GM19238 (cell line): ENCODE results near the gene BICD2.

Experiments used
- DNase-seq: peaks from one replicate; pipeline ENCODE4 v3.0.0; 2011; ENCODE audit warnings: low spot score; ENCODE audit not compliant: insufficient read length

BICD2 gene

DNA sequence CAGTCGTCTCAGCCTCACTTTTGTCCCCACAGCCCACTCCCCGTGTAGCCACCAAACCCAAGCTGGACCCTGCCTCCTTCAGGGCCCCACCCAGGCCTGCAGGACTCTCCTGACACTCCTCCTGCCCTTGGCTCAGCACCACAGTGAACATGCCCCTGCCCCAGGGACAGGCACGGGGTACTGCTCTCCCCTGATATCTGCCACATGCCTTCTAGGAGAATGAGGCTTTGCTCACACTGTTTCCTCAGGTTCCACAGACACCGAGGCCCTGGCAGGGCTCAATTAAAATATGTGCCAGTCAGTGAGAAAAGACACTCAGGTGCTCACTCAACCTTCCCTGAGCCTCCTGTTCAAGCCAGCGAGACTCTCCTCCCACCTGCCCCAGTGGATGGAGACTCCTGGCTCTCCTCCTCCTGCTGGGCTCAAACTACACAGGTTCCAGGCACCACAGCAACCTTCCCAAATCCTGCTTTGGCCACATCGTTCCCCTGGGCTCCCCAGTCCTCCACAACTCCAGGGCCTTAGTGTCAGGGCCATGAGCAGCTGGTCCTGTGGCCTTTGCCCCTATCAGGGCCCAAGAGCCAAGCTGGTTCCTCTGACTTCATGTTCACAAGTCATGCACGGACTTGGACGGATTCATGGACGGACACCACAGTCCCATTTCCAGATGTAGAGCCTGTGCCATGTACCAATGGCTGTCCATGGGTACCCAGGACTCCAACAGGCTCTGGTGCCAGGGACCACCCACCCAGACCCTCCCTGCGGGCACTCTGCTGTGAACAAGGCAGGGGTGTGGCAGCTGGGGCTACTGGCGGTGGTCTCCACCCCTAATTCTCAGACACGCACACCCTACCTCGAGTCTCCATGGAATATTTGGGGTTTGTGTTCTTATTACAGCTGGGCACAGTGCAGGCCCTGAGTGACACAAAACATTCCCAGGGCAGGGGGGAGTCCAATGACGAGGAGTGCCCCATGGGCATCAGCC lies 36.6 kb downstream of the BICD2 start:
- DNase-seq, result no peak

DNA sequence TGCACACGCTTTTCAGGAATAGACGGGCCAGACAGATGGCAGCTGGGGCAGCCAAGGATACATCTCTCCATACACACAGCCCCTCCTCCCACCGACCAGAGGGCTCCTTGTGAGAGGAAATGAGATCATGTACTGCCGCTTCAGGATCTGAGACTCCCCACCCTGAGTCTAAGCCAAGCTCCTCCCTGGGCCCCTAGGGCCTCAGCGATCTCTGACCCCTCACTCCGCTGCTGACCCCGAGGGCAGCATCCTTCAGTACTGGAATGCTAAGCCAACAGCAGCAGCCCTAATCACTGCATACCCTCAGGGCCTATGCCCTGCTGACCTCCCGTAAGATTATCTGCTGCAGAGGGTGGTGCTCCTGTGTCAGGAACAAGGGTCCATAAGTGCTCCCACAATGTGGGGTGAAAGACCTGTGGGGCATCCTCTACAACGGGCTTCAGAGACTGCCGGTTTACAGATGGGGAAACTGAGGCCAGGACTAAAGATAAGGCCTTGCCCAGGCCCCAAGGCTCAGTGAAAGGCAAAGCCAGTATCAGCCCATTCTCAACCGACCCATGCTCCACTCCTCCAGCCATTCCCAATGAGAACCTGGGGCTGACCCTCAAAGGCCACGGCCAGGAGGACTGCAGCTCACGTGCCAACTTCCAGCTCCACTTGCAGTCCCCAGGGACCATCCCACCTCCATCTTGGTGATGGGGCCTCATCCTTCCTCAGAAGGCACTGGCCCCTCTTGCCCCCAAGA lies 37.5 kb downstream of the BICD2 start:
- DNase-seq, result no peak

DNA sequence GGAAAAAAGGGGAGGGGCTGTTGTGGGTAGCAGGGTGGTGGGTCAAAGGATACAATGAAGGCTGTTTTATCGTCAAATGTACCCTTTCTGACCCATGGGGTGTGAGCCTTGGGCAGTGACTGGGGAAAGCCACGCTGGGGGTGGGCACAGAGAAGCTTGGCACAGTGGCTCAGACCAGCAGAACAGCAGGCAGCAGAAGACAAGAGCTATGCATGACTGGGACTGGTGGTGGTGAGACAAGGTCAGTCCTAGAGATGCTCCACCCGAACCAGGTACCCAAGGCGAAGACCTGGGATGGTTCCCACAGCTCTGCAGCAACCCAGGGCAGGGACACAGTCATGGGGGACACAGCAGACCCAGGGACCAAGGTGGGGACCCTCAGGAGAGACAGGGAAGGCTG lies 38.3 kb downstream of the BICD2 start:
- DNase-seq, result no peak

DNA sequence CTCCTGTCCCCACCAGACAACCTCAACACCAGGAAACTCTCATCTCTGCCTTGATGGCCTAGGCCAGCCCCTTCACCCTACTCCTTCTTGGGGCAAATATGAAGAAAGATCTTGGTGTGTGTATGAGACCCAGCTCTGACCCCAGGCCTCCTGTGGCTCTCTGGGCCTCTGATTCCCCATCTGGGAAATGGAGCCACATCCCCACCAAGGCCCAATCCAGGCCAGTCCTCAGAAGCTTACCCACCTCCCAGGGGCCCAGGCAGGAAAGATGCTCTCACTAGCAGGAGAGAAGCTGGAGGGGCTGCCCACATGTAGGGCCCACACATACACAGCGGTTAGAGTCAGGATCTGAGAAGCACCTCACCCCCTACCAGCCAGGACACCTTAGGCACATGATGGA lies 38.9 kb downstream of the BICD2 start:
- no peak for DNase-seq

DNA sequence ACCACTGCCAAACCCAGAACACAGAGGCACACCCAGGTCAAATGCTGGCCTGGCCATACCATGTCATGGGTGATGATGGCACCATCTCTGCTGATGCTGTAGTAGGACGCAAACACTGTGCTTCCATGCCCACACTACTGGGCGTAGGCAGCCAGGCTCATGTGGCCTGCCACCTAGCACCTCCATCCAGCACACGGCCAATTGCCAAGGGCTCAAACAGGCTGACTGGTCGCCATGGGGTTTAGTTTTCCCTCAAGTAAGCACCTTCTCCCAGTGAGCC lies 39.4 kb downstream of the BICD2 start:
- DNase-seq, result no peak

DNA sequence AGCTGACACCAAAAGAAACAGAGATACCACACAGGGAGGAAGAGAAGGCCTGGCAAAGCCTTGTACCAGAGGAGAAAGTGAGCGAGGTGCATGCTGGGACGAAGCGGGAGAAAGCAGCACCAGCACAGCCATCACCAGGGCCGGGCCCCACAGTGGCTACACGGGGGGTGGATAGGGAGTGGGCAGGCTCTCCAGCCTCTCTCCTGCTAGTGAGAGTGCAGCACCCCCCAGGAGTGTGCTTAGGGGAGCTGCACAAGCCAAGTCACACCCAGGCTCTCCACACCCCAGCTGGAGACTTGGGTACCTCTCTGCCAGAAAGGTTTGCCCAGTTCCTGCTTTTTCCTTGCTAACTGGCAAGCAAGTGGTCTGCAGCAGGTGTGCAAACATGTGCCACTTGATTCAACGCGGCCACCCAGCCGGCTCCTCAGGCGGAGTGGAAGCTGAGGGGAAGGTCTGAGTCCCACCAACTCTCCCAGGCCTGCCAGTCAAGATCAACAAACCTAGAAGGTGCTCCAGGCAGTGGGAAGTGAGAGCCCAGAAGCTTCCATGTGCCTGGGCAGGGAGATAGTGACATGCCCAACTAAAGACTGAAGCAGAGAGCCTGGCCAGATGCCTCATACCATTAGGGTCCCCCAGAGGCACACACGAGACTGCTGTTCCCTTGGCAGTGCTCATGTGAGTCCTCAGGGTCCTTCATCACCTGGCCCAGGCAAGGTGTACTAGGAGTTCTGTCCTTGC lies 39.9 kb downstream of the BICD2 start:
- DNase-seq, result no peak

DNA sequence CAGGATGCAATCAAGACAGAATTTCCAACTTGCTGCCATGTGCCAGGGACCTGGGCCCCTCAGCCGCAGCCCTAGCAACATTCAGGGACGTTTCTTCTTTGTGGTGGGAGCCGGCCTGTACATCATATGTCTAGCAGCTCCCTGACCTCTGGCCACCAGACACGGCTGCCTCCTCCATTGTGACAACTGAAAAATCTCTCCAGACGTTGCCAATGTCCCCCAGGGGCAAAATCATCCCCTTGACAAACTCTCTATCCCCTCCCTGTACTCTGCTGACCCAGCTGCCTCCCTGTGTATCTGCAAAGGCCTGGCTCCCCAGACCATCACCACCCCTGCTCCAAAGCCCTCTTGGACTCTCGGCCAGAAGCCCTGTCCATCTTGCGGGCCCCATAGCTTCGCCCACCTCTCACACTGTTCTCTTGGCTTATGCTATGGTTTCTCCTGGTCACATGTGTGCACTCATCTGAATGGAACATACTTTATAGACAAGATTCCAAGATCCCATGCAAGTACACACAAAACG lies 40.8 kb downstream of the BICD2 start:
- DNase-seq, result no peak

DNA sequence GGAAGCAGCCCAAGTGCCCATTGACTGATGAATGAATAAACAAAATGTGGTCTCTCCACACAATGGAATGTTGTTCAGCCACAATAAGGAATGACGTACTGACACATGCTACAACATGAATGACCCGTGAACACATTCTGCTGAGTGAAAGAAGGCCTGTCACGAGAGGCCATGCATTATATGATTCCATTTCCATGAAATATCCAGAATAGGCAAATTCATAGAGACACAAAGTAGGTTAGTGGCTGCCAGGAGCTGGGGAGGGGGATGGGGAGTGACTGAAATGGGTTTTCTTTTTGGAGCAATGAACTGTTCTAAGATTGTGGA lies 41.4 kb downstream of the BICD2 start:
- DNase-seq, result no peak

DNA sequence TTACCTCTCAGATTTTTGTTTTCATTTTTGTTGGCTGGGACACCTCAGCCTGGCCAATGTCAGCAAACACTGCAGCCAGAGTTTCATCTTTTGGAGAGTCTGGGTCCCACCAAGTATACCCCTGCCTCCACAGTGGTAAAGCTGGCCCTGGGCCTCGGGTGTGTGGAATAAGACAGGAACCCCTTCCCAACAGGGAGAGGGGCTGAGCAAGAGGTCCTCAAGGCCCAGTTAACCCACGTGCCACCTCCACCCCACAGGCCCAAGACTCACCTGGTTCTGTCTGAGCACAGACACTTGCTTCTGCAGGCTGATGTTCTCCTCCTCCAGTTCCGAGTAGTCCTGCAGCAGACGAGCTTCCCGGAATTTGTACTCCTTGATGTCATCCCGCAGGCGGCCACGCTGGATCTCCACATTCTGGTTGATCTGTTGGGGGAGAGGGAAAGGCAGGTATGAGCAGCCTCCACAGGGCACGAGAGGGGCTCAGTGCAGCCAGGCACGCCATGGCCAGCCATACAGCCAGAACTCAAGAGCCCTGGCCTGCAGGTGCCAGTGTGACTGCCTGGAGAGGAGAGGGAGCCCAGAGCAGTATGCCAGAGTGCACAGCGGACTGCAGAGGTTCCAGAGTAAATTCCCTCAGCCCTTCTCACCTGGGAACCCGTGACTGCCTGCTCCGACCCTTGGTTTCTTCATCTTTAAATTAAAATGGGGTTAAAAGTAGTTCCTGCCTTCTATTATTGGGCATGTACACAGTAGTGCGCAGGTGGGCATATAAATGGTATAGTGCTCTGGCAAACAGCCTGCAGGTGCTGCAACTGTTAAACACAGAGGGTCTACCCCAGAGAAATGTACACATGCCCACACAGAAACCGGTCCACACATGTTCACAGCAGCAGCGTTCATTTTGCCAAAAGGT lies 42.0 kb downstream of the BICD2 start:
- no peak for DNase-seq

DNA sequence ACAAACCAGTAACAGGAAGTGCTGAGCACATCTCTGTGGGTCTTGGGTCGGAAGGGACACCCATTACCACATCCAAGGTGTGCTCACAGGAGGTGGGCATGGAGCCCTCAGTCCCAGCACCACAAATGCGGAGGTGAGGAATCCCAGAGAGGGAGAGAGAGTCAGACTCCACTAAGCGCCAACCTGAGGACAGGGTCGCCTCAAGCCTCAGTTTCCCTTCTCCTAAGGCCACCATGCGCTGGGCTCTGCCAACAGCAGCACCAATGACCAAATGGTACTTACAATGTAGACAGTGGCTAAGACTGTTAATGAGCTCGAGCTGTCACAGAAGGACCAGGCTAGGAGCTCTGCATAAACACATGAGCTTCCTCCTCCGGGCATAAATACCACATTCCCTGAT lies 43.1 kb downstream of the BICD2 start:
- DNase-seq, result no peak

DNA sequence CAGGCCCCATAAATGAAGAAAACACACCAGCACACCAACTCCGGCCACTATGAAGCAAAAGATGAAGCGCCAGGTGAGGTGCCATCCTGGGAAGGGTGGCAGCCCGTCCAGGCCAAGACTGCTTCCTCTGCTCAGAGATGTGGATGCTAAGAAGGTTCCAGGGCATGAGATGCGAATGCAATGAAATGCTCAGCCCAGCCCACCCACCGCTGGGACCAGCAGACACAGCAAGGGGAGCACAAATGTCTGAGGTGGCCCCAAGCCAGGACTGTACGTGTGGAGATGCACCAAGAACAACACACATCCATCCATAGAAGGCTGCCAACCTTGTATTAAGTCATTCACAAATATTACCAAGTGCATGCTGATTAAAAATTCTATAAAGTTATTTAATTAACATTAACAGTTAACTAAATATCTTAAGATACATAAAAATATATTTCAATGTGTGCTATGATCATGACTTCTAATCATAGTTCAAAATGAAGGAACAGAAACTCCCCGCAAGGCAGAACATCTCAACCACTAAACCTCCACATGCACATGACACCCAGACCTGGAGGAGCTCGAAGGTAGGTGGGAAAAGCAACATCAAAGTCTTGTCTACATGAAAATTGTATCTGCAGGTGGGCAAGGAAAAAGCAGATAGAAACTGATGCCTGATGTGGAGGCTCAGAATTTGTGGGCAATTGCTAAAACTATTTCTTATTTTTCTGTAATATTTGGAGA lies 43.7 kb downstream of the BICD2 start:
- DNase-seq, result no peak

DNA sequence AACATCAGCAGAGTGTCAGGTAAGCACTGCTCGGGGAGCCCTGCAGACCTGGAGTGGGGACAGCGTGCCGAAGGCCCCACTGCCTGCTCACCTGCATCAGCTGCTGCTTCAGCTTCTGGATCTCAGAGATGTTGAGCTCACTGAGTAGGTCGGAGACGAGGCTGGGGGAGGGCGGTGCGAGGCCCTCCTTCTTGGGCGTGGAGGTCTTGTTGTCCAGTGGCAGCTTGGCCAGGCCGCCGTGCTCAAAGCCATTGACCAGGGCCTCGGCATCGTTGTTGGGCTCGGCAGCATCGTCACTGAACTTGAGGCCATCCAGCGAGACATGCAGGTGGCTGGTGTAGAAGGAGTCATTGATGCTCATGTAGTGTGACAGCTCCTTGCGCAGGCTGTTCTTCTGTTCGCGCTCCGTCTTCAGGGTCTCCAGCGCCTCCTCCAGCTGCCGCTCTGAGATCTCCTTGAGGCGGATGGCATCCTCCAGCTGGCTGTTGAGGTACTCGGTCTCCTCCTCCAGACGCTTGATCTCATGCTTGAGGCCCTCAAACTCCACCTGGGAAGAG lies 44.3 kb downstream of the BICD2 start:
- DNase-seq, result no peak

DNA sequence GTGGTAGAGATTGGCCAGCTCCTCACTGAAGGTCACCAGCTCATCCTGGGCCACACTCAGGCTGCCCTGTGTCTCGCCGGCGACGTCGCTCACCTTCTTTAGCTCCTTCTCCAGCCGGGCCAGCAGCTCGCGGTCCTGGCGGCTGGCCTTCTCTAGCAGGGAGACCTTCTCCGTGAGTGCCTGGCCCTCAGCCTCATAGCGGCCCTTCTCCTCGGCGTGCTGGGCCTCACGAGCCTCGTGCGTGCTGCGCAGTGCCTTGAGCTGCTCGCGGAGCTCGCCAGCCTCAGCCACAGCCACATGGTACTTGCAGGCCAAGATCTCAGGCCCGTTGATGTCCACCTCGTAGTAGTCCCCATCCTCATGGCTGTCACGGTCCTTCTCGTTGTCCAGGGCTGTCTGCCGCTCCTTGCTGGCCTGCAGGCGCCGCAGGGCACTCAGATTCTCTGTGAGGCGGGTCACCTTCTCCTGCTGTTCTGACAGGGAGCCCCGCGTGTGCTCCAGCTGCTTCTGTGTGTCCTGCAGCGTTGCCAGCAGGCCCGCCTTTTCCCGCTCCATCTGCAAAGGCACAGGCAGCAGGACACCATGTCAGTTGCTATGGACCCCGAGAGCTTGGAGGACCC lies 45.5 kb downstream of the BICD2 start:
- no peak for DNase-seq

DNA sequence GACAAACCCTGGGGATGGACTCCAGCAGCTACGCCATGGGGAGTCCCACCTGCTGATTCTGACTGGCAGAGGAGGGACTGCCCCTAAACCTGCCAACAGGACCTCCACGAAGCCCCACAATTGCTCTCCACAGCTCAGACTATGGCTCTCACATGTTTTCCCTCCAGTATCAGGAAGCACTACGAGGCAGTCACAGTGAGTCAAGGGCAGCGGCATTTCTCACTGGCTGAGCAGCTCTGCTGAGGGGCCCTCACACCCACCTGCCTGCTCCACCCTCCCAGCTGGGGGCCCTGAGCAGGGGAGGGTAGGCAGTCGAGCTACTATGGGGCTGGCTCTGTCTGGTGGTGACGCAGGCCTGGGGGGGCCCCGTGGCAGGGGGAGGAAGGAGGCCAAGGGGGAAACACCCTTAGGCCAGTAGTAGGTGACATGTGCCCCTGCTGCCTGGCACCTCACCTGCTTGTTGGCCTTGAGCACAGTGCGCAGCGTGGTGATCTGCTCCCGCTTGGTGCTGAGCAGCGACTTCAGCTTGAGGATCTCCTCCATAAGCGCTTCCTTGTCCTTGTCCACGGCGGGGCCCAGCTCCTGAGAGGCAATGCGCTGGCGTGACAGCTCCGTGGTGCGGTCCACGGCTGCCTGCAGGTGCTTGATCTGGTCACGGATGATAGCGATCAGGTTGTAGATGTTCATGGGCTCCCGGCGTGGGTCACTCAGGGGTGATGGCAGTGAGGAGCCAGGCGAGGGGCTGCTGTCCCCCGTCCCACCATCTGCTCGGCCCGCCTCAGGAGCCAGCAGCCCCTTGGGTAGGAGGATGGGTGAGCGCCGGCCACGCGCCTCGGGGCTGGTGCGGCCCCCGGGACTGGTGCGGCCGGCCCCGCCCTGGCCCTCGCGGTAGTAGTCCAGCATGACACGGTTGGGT lies 46.3 kb downstream of the BICD2 start:
- no peak for DNase-seq

DNA sequence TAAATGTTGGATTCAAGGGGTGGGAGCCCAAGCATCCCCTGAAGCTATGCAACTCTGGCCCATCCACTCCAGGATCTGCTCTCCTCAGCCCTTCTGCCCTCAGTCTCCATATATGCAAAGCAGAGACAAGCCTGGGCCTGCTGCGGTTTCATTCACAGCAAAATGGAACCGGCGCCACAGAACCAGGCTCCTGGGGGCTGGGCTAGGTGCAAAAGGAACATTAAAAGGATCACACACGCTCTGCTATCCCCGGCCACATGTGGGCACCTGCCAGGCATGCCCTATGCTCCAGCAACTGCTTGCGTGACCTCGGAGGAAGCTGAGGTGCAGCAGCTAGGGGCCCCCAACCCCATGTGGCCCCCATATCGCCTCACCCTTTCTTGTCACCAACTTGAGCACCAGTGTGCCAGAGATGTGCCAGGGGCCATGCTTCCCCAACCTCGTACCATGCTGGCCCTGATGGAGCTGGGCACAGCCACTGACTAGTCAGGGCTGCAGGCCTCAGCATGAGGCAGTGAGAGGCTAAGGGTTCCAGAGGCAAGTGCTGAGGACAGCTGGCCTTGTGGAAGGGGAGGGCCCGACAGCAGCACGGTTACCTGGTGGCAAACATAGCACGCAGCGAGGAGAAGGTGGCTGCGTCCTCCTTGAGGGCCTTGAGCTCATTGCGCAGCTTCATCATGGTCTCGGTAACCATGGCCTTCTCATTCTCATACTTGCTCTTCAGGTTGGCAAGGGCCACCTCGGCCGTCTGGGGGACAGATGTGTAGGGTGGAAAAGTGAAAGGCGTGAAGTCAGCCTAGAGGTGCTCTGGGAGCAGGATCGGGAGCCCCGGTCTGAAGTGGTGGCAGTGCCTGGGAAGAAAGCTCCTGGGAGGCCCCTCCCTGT lies 47.2 kb downstream of the BICD2 start:
- DNase-seq, result no peak

DNA sequence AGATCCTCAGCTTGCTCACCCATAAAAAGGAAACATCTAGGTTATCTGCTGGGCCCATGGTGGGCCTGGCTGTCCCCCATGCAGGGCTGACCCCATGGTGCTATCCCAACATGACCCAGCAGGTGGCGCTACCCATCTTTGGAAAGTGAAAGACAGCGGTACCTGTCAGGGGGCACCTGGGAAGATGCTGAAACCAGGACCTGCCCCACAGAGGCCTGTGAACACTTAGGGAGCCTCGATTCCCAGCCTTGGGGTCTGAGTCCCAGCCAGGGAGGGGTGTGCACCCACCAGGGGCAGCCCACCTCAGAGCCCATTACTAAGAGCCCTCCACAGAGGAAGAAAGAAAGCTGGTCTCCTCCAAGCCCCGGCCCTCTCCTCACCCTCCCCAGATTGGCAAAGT lies 48.1 kb downstream of the BICD2 start:
- DNase-seq, result peak; percentile 75

DNA sequence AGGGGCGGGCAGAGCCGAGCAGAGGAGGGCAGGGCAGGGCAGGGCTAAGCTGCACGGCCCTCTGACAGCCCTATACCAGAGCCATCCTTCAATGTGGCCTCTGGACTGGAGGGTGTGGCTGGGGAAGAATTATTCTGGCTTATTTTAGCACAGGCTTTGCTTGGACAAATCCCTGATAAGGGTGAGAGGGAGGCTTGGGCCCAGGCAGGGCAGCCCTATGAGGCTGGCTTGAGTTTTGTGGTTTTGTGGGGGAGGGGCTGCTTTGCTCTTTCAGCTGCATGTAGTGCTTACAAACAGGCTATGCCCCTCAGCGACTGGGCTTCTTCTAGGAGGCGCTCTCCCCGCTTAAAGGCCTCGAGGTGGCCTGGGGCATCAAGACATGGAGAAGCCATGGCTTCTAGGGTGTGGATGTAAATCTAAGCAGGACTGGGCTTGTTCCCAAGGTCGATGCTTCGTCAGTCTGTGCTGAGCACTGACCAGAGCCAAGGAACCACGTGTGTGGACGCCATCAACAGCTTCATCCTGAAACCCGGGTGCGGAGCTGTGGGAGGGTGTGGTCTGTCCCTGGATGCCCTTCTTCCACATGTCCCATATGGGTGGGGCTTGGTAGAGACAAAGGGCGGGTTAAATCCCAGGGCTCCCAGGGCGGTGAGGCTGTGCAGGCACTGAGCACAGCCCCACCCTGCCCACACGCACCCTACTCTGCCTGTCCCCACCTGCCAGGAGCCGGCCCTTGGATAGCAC lies 49.0 kb downstream of the BICD2 start:
- no peak for DNase-seq
